PC-9 (cell line): ENCODE data around the gene HABP4.

Experiments
- CTCF ChIP-seq: fragments of 200-600 bp; sonication (generic); conservative IDR thresholded peaks from 2 replicates; pipeline ENCODE4 v1.6.1; 2017; ENCODE audit warnings: mixed run types, antibody characterized with exemption, mild to moderate bottlenecking, moderate library complexity
- EZH2 ChIP-seq: fragments of 200-600 bp; sonication (generic); IDR thresholded peaks from 2 replicates; pipeline ENCODE4 v1.8.0; 2017; ENCODE audit warnings: antibody characterized with exemption, low read depth

DNA sequence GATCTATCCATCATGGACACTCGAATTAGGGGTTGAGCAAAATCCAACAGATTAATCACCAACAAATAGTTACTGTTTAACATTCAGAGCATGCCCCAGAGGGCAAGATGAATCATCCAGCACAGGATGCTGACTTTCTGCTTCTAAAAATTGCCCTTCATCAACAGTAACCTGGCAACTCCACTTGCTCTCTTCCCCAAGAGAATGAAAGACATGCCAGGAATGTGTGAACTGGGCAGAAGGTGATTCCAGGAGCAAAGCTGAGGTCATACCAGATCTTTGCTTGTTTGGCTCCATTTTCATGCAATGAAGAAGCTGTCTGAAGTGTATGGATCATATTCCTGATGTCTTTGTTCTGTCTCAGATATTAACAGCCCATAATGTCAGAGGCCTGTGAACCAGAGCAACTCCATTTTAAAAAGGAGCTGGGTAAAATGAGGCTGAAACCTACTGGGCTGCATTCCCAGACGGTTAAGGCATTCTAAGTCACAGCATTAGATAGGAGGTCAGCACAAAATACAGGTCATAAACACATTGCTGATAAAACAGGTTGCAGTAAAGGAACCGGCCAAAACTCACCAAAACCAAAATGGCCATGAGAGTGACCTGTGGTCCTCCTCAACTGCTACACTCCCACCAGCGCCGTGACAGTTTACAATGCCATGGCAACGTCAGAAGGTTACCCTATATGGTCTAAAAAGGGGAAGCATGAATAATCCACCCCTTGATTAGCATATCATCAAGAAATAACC is 29.3 kb upstream of the HABP4 start:
- no peak for TF ChIP-seq CTCF
- no peak for TF ChIP-seq EZH2
